Panc1 (cell line): ENCODE data around the gene TMEM187.
A peak's percentile ranks its signal among the peaks of the same experiment; 100 is the strongest.

Experiments used
- CTCF ChIP-seq: fragments of 450-650 bp; IDR thresholded peaks from 2 replicates; pipeline ENCODE4 v1.5.1; 2017; ENCODE audit warnings: mild to moderate bottlenecking
- POLR2AphosphoS5 ChIP-seq: IDR thresholded peaks from 2 replicates; pipeline ENCODE4 v1.6.1; 2012; ENCODE audit warnings: mild to moderate bottlenecking, low read depth, low read length, moderate library complexity

GRCh38 chrX:153972368-153973126, at the start of gene TMEM187:
- no peak for TF ChIP-seq CTCF
- peak; percentile 33; the same call in 1 of the 2 replicates for TF ChIP-seq POLR2AphosphoS5
